ENCODE data around the gene RTN1.

GRCh38 chr14:59828276-59828675, 42.3 kb downstream of the RTN1 start:
- no peak for TF ChIP-seq CTCF (IDR thresholded peaks at IDR 0.05; ENCODE audit: low read length)
- TF ChIP-seq EZH2phosphoT487 (IDR thresholded peaks at IDR 0.05; ENCODE audit: low read length) = no peak
- no peak for TF ChIP-seq EZH2 (optimal IDR thresholded peaks at IDR 0.05; ENCODE audit: low read depth, low read length)

Data from MM.1S (cell line).